Measurements from ENCODE around the gene NAIF1.
"Not testable (repeated sequence)": the region's sequence is repeated elsewhere in the genome, so short reads cannot be mapped to it uniquely, and the experiment has no call there.

Gene NAIF1

DNA sequence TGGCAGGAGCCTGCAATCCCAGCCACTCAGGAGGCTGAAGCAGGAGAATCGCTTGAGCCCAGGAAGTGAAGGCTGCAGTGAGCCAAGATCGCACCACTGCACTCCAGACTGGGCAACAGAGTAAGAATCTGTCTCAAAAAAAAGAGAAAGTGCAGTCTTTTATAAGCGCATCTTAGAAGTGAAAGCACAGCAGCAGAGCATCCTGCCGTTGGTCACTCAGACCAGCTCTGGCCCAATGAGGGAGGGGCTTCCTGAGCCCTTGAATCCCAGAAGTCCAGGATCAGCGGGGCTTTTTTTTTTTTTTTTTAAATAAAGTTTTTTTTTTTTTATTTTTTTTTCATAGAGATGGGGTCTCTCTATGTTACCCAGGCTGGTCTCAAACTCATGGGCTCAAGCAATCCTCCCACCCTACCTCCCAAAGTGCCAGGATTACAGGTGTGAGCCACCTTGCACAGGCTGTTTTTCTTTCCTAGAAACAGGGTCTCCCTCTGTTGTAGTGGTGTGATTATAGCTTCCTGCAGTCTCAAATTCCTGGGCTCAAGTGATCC, 42.3 kb downstream of the NAIF1 start:
- DNase-seq = no peak

DNA sequence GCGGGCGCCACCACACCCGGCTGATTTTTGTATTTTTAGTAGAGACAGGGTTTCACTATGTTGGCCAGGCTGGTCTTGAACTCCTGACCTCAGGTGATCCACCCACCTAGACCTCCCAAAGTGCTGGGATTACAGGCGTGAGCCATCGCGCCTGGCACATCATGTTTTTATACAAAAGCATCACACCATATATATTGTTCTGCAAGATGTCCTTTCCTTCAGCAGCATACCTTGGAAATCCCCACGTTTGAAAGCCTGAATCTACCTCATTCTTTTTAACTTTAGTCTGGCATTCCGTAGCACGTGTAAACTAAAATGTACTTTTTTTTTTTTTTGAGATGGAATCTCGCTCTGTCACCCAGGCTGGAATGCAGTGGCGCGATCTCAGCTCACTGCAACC, 43.4 kb downstream of the NAIF1 start:
- not testable (repeated sequence) for DNase-seq

DNA sequence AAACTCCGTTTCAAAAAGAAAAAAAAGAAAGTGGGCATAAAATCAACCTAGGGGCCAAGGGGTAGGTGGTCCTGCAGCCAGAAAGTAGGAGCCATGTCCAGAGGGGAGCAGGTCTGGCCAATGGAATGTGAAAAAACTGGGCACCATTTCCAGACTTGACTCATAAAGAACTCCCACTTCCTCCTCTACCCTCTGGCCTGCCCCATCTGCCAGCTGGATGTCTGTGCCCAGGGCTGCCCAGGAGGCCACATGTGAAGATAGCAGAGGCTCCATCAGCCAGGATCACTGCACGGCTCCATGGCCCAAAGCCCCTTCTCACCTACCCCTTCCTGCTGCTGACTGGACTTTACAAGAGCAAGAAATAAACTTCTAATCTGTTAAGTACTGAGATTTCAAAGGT, 44.2 kb downstream of the NAIF1 start:
- DNase-seq = no peak

DNA sequence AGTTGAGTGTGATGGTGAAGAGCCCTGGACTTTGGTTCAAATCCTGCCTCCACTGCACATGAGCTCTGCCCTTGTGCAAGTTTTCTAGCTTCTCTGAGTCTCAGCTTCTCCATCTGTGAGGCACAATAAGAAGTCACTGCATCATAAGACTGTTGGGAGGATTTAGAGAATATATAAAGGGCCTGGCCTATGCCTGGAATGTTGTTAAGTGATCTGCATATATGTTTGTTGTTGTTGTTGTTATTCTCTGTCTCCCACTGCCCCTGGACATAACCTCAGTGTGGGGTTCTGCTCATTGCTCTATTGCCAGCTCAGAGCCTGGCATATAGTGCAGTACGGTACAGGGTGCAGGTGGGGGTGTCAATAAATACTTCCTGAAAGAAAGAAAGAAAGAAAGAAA, 46.0 kb downstream of the NAIF1 start:
- no peak for DNase-seq

DNA sequence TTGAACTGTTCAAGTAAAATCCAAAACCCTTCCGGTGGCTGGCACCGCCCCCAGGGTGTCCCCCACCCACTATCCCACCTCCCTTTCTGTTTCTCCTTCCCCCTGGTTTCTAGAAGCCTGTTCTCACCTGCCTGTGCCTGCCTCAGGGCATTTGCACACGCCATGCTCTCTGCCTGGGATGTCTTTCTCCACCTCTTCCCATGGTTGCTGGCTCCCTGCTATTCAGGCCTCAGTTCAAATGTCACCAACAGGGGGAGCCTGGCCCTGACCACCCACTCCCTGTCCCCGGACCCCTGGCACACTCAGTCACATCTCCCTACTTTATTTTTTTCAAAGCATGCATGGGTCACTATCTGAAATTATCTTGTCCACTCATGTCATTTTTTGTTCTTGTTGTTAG, 46.4 kb downstream of the NAIF1 start:
- DNase-seq = no peak

DNA sequence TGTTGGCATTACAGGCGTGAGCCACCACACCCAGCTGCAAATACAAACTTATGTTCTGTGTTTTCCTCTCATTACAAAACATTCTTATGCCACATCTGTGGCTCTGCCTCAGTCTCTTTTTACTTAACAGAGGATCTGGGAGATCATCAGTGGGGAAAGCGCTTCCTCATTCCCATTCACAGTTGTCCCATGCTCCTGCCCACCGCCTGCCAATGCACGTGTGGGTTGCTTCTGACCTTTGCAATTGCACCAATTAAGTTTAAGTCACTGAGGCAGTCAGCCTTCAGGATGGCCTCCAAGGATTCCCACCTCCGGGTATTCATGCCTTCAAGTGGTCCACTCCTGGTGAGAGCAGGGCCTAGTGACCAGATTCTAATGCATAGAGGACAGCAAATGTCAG, 51.4 kb downstream of the NAIF1 start:
- no peak for DNase-seq
